Effector memory CD4-positive, alpha-beta T cell (primary cell): ENCODE data around the gene NEU1.
"Not testable (repeated sequence)": the region's sequence is repeated elsewhere in the genome, so short reads cannot be mapped to it uniquely, and the experiment has no call there.

Experiments
- DNase-seq, 3 donors: peaks; one replicate each; pipeline ENCODE4 v3.0.0-alpha.2; 2020
- H3K27ac ChIP-seq: 2 replicates; pipeline ENCODE4 v1.7.0; 2013; ENCODE audit warnings: mild to moderate bottlenecking, low read length, moderate library complexity; ENCODE audit not compliant: insufficient read depth, poor library complexity, severe bottlenecking
- H3K27me3 ChIP-seq: replicated peaks from 2 replicates; pipeline ENCODE4 v1.7.0; 2013; ENCODE audit warnings: mild to moderate bottlenecking, low read length; ENCODE audit not compliant: insufficient read depth, control insufficient read depth, poor library complexity, severe bottlenecking
- H3K36me3 ChIP-seq: 2 replicates; pipeline ENCODE4 v1.7.0; 2013; ENCODE audit warnings: mild to moderate bottlenecking, low read length, moderate library complexity; ENCODE audit not compliant: control insufficient read depth, insufficient read depth
- H3K4me1 ChIP-seq: 2 replicates; pipeline ENCODE4 v1.7.0; 2013; ENCODE audit warnings: low read length, mild to moderate bottlenecking; ENCODE audit not compliant: control insufficient read depth, insufficient read depth, poor library complexity, severe bottlenecking
- H3K4me3 ChIP-seq: 2 replicates; pipeline ENCODE4 v1.7.0; 2013; ENCODE audit warnings: low read length, low read depth, mild to moderate bottlenecking; ENCODE audit not compliant: insufficient read depth, poor library complexity, severe bottlenecking
- H3K9me3 ChIP-seq: 2 replicates; pipeline ENCODE4 v1.7.0; 2013; ENCODE audit warnings: mild to moderate bottlenecking, low read length, moderate library complexity; ENCODE audit not compliant: control insufficient read depth

The NEU1 gene

DNA sequence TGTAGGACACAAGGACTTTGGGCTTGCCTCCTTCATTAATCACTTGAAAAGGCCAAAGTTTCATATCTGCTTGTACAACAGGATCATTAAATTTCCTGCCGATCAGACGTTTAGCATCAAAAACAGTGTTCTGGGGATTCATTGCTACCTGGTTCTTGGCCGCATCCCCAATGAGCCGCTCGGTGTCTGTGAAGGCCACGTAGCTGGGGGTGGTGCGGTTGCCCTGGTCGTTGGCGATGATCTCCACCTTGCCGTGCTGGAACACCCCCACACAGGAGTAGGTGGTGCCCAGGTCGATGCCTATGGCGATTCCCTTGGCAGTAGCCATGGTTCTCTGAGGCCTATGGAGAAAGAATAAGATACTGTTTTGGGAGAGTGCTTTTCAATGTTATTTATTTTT, 51.0 kb downstream of the NEU1 start:
- no peak overlapping the region for H3K4me3 ChIP-seq

GRCh38 chr6:31808599-31808998, 54.0 kb downstream of the NEU1 start:
- DNase-seq, H3K4me3 ChIP-seq, H3K27ac ChIP-seq, H3K27me3 ChIP-seq, H3K9me3 ChIP-seq: not testable (repeated sequence)
- Histone ChIP-seq H3K36me3 (peaks cover 12% of the 10 kb centered on the region), H3K4me1 (peaks cover 16% of the 10 kb centered on the region)

More for the DNA sequence above, 51.0 kb downstream of the NEU1 start:
- Histone ChIP-seq H3K27ac (no peak overlapping the region), H3K9me3 (no peaks in the 10 kb centered on the region), H3K4me1 (peaks cover 17% of the 10 kb centered on the region), H3K27me3 (no peaks in the 10 kb centered on the region), H3K36me3 (peaks cover 12% of the 10 kb centered on the region)
- no peak for DNase-seq
